Vagina (tissue), 2 donors: Measurements from ENCODE around the gene XRCC4.
"Not testable (repeated sequence)": the region's sequence is repeated elsewhere in the genome, so short reads cannot be mapped to it uniquely, and the experiment has no call there.

Experiments
- CTCF ChIP-seq, 3 experiments: fragments of 450-650 bp in 2 of 3; fragments of 200-600 bp in 1 of 3; sonication (generic) in 1 of 3; IDR thresholded peaks; one replicate each; pipeline ENCODE4 v1.5.1; 2017 to 2019; ENCODE audit warnings: antibody characterized with exemption in 3 of 3, mild to moderate bottlenecking in 2 of 3, moderate library complexity in 2 of 3
- POLR2A ChIP-seq, 2 donors: fragments of 450-650 bp; IDR thresholded peaks; one replicate each; pipeline ENCODE4 v1.6.1; 2017; ENCODE audit warnings: antibody characterized with exemption in 2 of 2, mild to moderate bottlenecking in 2 of 2, moderate library complexity in 2 of 2
- POLR2AphosphoS5 ChIP-seq, 2 donors: sonication (generic); formaldehyde crosslinking; IDR thresholded peaks; one replicate each; pipeline ENCODE4 v1.9.0; 2017; ENCODE audit warnings: antibody characterized with exemption in 2 of 2, mild to moderate bottlenecking in 2 of 2, low read depth in 1 of 2; ENCODE audit not compliant: insufficient read depth in 1 of 2

GRCh38 chr5:83257684-83258083, 180.3 kb downstream of the XRCC4 start:
- not testable (repeated sequence) for TF ChIP-seq CTCF (IDR thresholded peaks at IDR 0.05); POLR2A (IDR thresholded peaks at IDR 0.05); POLR2AphosphoS5 (IDR thresholded peaks at IDR 0.05; ENCODE audit: insufficient read depth in 1 of 2, low read depth in 1 of 2)
